IMR-90 (cell line): ENCODE measurements around the gene HMGCLL1. TPM values are rescaled to one million over a fixed set of nuclear protein-coding genes. Genes with fewer than 3 reads are reported as not detected.

ENCODE experiments used
- ATAC-seq: fragments of 200-7000 bp; cut with Tn5 transposase; 2 replicates; pipeline ENCODE4 v1.9.1; 2020; ENCODE audit warnings: low read depth, mild to moderate bottlenecking, moderate library complexity
- BruUV-seq: library from RNA; stranded (reverse); fragments of 400-500 nt; replicated peaks from 2 replicates; lab custom pipeline; 2021; lab: Mats Ljungman, UMichigan
- CTCF ChIA-PET: fragments of 300-600 bp; formaldehyde crosslinking; extraction: SDS; loops from one replicate; lab custom pipeline; 2021; ENCODE audit warnings: antibody characterized with exemption; lab: Yijun Ruan, JAX
- POLR2A ChIA-PET: fragments of 300-600 bp; sonication (Branson Sonifier 250); formaldehyde crosslinking; loops from one replicate; lab custom pipeline; 2022; ENCODE audit warnings: antibody characterized with exemption; ENCODE audit not compliant: unreplicated experiment; lab: Charles Lee
- DNase-seq: peaks from one replicate; pipeline ENCODE4 v3.0.0; 2013
- H2AFZ ChIP-seq: replicated peaks from 2 replicates; pipeline ENCODE3; 2013; ENCODE audit warnings: low read length, mild to moderate bottlenecking; ENCODE audit not compliant: poor library complexity
- H2AK5ac ChIP-seq: 2 replicates; pipeline ENCODE4 v1.6.1; 2013; ENCODE audit warnings: low read depth, low read length, inconsistent platforms
- H2AK9ac ChIP-seq: replicated peaks from 2 replicates; pipeline ENCODE3; 2013; ENCODE audit warnings: mild to moderate bottlenecking, low read depth, low read length, moderate library complexity; ENCODE audit not compliant: poor library complexity
- H2BK120ac ChIP-seq: 2 replicates; pipeline ENCODE4 v1.6.1; 2013; ENCODE audit warnings: low read depth, low read length, inconsistent platforms
- H2BK15ac ChIP-seq: 3 replicates; pipeline ENCODE4 v1.6.1; 2013; ENCODE audit warnings: low read depth, low read length, inconsistent platforms
- H2BK20ac ChIP-seq: 2 replicates; pipeline ENCODE4 v1.6.1; 2013; ENCODE audit warnings: low read depth, mild to moderate bottlenecking, inconsistent platforms, low read length, moderate library complexity
- H2BK5ac ChIP-seq: 2 replicates; pipeline ENCODE4 v1.6.1; 2013; ENCODE audit warnings: mild to moderate bottlenecking, low read depth, low read length, inconsistent platforms; ENCODE audit not compliant: poor library complexity, severe bottlenecking
- H3K14ac ChIP-seq: replicated peaks from 2 replicates; pipeline ENCODE4 v1.6.1; 2013; ENCODE audit warnings: low read depth, low read length, inconsistent platforms
- H3K18ac ChIP-seq: 2 replicates; pipeline ENCODE4 v1.6.1; 2013; ENCODE audit warnings: low read depth, low read length, control low read depth
- H3K23ac ChIP-seq: 2 replicates; pipeline ENCODE4 v1.6.1; 2013; ENCODE audit warnings: low read depth, low read length, inconsistent platforms
- H3K27ac ChIP-seq: 2 replicates; pipeline ENCODE4 v1.5.1; 2013; ENCODE audit warnings: mild to moderate bottlenecking, control low read depth, low read length; ENCODE audit not compliant: insufficient read depth
- H3K27me3 ChIP-seq: 2 replicates; pipeline ENCODE4 v1.6.1; 2013; ENCODE audit warnings: low read length; ENCODE audit not compliant: control insufficient read depth, insufficient read depth
- H3K36me3 ChIP-seq: 2 replicates; pipeline ENCODE4 v1.6.1; 2013; ENCODE audit warnings: low read length, mixed read lengths; ENCODE audit not compliant: control insufficient read depth, insufficient read depth
- H3K4ac ChIP-seq: 2 replicates; pipeline ENCODE4 v1.6.1; 2013; ENCODE audit warnings: low read depth, low read length, inconsistent platforms
- H3K4me1 ChIP-seq: 2 replicates; pipeline ENCODE4 v1.6.1; 2013; ENCODE audit warnings: low read length, mixed read lengths; ENCODE audit not compliant: control insufficient read depth, insufficient read depth
- H3K4me2 ChIP-seq: 2 replicates; pipeline ENCODE4 v1.6.1; 2013; ENCODE audit warnings: low read depth, mild to moderate bottlenecking, control low read depth, low read length, moderate library complexity
- H3K4me3 ChIP-seq: 2 replicates; pipeline ENCODE4 v1.5.1; 2013; ENCODE audit warnings: low read depth, mild to moderate bottlenecking, control low read depth, low read length, moderate library complexity; ENCODE audit not compliant: insufficient read depth
- H3K56ac ChIP-seq: 2 replicates; pipeline ENCODE4 v1.6.1; 2013; ENCODE audit warnings: low read length, inconsistent platforms; ENCODE audit not compliant: insufficient read depth; ENCODE audit errors: extremely low read depth
- H3K79me1 ChIP-seq, 2 experiments: 2 replicates each; pipeline ENCODE4 v1.6.1; 2013; ENCODE audit warnings: low read length in 2 of 2, inconsistent platforms in 1 of 2, low read depth in 1 of 2
- H3K9ac ChIP-seq: 2 replicates; pipeline ENCODE4 v1.6.1; 2013; ENCODE audit warnings: low read depth, low read length, control low read depth
- H3K9me1 ChIP-seq: 2 replicates; pipeline ENCODE4 v1.6.1; 2013; ENCODE audit warnings: low read length, inconsistent platforms; ENCODE audit not compliant: insufficient read depth
- H3K9me3 ChIP-seq: 2 replicates; pipeline ENCODE4 v1.6.1; 2013; ENCODE audit warnings: low read length; ENCODE audit not compliant: control insufficient read depth, insufficient read depth
- H4K20me1 ChIP-seq: 2 replicates; pipeline ENCODE4 v1.6.1; 2013; ENCODE audit warnings: low read length, inconsistent platforms; ENCODE audit not compliant: insufficient read depth
- H4K5ac ChIP-seq: 2 replicates; pipeline ENCODE4 v1.6.1; 2013; ENCODE audit warnings: mild to moderate bottlenecking, low read depth, low read length, control low read depth
- H4K8ac ChIP-seq, 2 experiments: 2 replicates each; pipeline ENCODE4 v1.6.1; 2013; ENCODE audit warnings: low read depth in 2 of 2, low read length in 2 of 2, control low read depth in 1 of 2, inconsistent platforms in 1 of 2
- H4K91ac ChIP-seq: 2 replicates; pipeline ENCODE4 v1.6.1; 2013; ENCODE audit warnings: low read depth, low read length, inconsistent platforms; ENCODE audit not compliant: insufficient read depth
- BHLHE40 ChIP-seq: fragments of 150-350 bp; IDR thresholded peaks from 2 replicates; pipeline ENCODE4 v1.6.1; 2016; ENCODE audit warnings: mild to moderate bottlenecking, low read depth, low read length
- CEBPB ChIP-seq: IDR thresholded peaks from 2 replicates; pipeline ENCODE4 v1.6.1; 2012; ENCODE audit warnings: low read depth, low read length, improper control_type of control experiment
- CHD1 ChIP-seq: IDR thresholded peaks from 2 replicates; pipeline ENCODE4 v1.6.1; 2012; ENCODE audit warnings: low read depth, low read length, improper control_type of control experiment
- CTCF ChIP-seq: conservative IDR thresholded peaks from 2 replicates; pipeline ENCODE4 v1.5.1; 2012; ENCODE audit warnings: mild to moderate bottlenecking, low read depth, low read length, improper control_type of control experiment
- FOS ChIP-seq: fragments of 150-350 bp; IDR thresholded peaks from 2 replicates; pipeline ENCODE4 v1.6.1; 2016; ENCODE audit warnings: low read depth, low read length
- MAFK ChIP-seq: IDR thresholded peaks from 2 replicates; pipeline ENCODE4 v1.6.1; 2012; ENCODE audit warnings: low read depth, low read length, improper control_type of control experiment
- MAZ ChIP-seq: IDR thresholded peaks from 2 replicates; pipeline ENCODE4 v1.6.1; 2012; ENCODE audit warnings: low read depth, mild to moderate bottlenecking, low read length, improper control_type of control experiment, moderate library complexity, borderline replicate concordance
- MXI1 ChIP-seq: IDR thresholded peaks from 2 replicates; pipeline ENCODE4 v1.6.1; 2012; ENCODE audit warnings: low read depth, mild to moderate bottlenecking, low read length, moderate library complexity, borderline replicate concordance
- NFE2L2 ChIP-seq: fragments of 150-350 bp; IDR thresholded peaks from 2 replicates; pipeline ENCODE4 v1.6.1; 2016; ENCODE audit warnings: low read depth, mild to moderate bottlenecking, low read length
- POLR2A ChIP-seq: IDR thresholded peaks from 2 replicates; pipeline ENCODE4 v1.6.1; 2012; ENCODE audit warnings: mild to moderate bottlenecking, low read depth, low read length
- RAD21 ChIP-seq: IDR thresholded peaks from 2 replicates; pipeline ENCODE4 v1.6.1; 2012; ENCODE audit warnings: low read length, improper control_type of control experiment
- RCOR1 ChIP-seq: IDR thresholded peaks from 2 replicates; pipeline ENCODE4 v1.6.1; 2012; ENCODE audit warnings: mild to moderate bottlenecking, low read length, improper control_type of control experiment; ENCODE audit not compliant: insufficient replicate concordance
- RFX5 ChIP-seq: IDR thresholded peaks from 2 replicates; pipeline ENCODE4 v1.8.0; 2012; ENCODE audit warnings: low read depth, mild to moderate bottlenecking, low read length, moderate library complexity
- SMC3 ChIP-seq: fragments of 150-350 bp; IDR thresholded peaks from 2 replicates; pipeline ENCODE4 v1.6.1; 2016; ENCODE audit warnings: low read depth, mild to moderate bottlenecking, antibody characterized with exemption, low read length, moderate library complexity
- WGBS, 2 experiments: methylation state at CpG; one replicate each; pipeline versions ENCODE4 v1.1.5 to v1.1.7; 2013; ENCODE audit warnings: missing lambda C conversion rate in 2 of 2; ENCODE audit not compliant: insufficient read length in 1 of 2; ENCODE audit errors: extremely low coverage in 2 of 2; 5-methylcytosine and 5-hydroxymethylcytosine counted together
- dilution Hi-C: fragments of 300-500 bp; cut with HindIII; formaldehyde crosslinking; loops from one replicate; pipeline ENCODE4 v1.14.3; 2018; ENCODE audit warnings: low sequenced_read_pairs; ENCODE audit not compliant: unreplicated experiment
- in situ Hi-C: fragments of 300-500 bp; cut with MboI; formaldehyde crosslinking; loops from 3 replicates; pipeline ENCODE4 v1.14.3; 2019; ENCODE audit warnings: low sequenced_read_pairs, inconsistent platforms, mixed read lengths
- intact Hi-C: fragments of 100-400 bp; cut with micrococcal nuclease; formaldehyde crosslinking; loops from 2 replicates; pipeline ENCODE4 v1.10.0; 2022
- polyA plus RNA-seq, 3 experiments: library from polyadenylated mRNA; depleted of rRNA; stranded (reverse); fragments of >200 nt; gene quantifications; 2 replicates each; pipeline ENCODE4 v1.2.3, GENCODE V29; 2012; ENCODE audit warnings: low replicate concordance in 1 of 3
- total RNA-seq: library from RNA; depleted of rRNA; stranded (reverse); fragments of >200 nt; gene quantifications from 2 replicates; pipeline ENCODE4 v1.2.3, GENCODE V29; 2012
- TF ChIP-seq, protein P1 (sequence below): fragments of 150-350 bp; IDR thresholded peaks from 2 replicates; pipeline ENCODE4 v1.6.1; 2017; ENCODE audit warnings: mild to moderate bottlenecking, antibody characterized with exemption, low read length, low read depth
- TF ChIP-seq, protein P2 (sequence below): fragments of 150-350 bp; IDR thresholded peaks from 2 replicates; pipeline ENCODE4 v1.6.1; 2016; ENCODE audit warnings: low read depth, mild to moderate bottlenecking, low read length, moderate library complexity, borderline replicate concordance

Gene HMGCLL1
- total and polyA plus RNA-seq, 2 of the 4 experiments (the other 2 are of a cell fraction), result 0.03 TPM; not detected in 1

- no CpG with 5 or more reads among the region's 2 CpGs for WGBS, 2 experiments
- no peaks in the 10 kb centered on the region for H3K4me1 ChIP-seq
- intact Hi-C loops, result no loop called here
- H2AFZ ChIP-seq, result peak overlapping the region; percentile 19
- H3K9me1 ChIP-seq, result no peaks in the 10 kb centered on the region
- no peaks in the 10 kb centered on the region for H4K20me1 ChIP-seq
- no peak overlapping the region for H2AK5ac ChIP-seq
- CTCF ChIA-PET, result no interaction called here
- POLR2A ChIA-PET, result no interaction called here
- no peaks in the 10 kb centered on the region for H3K36me3 ChIP-seq
- no peak overlapping the region for H3K56ac ChIP-seq
- no peak overlapping the region for H4K8ac ChIP-seq
- no peak overlapping the region; the same call in 1 of the 2 replicates for H3K14ac ChIP-seq
- H2BK15ac ChIP-seq, result no peak overlapping the region
- dilution Hi-C loops, result no loop called here
- H3K18ac ChIP-seq, result no peak overlapping the region
- no peak overlapping the region for H3K23ac ChIP-seq
- in situ Hi-C loops, result no loop called here
- BruUV-seq, result no TSS peak
- no peaks in the 10 kb centered on the region for H3K9me3 ChIP-seq
- H3K27ac ChIP-seq, result no peak overlapping the region
- TF ChIP-seq MXI1, result no peak
- no peak for TF ChIP-seq CHD1
- TF ChIP-seq RFX5, result no peak
- no peak for TF ChIP-seq SMC3
- no peak for TF ChIP-seq BHLHE40
- no peak for TF ChIP-seq RCOR1
- TF ChIP-seq RAD21, result no peak
- TF ChIP-seq, protein P1, sequence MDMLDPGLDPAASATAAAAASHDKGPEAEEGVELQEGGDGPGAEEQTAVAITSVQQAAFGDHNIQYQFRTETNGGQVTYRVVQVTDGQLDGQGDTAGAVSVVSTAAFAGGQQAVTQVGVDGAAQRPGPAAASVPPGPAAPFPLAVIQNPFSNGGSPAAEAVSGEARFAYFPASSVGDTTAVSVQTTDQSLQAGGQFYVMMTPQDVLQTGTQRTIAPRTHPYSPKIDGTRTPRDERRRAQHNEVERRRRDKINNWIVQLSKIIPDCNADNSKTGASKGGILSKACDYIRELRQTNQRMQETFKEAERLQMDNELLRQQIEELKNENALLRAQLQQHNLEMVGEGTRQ, result no peak
- no peak for TF ChIP-seq CEBPB
- TF ChIP-seq NFE2L2, result no peak
- TF ChIP-seq CTCF, result no peak
- TF ChIP-seq, protein P2, sequence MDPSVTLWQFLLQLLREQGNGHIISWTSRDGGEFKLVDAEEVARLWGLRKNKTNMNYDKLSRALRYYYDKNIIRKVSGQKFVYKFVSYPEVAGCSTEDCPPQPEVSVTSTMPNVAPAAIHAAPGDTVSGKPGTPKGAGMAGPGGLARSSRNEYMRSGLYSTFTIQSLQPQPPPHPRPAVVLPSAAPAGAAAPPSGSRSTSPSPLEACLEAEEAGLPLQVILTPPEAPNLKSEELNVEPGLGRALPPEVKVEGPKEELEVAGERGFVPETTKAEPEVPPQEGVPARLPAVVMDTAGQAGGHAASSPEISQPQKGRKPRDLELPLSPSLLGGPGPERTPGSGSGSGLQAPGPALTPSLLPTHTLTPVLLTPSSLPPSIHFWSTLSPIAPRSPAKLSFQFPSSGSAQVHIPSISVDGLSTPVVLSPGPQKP, result no peak
- TF ChIP-seq MAZ, result no peak
- no peak for TF ChIP-seq MAFK
- no peak for TF ChIP-seq FOS
- TF ChIP-seq POLR2A, result no peak
- no peaks in the 10 kb centered on the region for H3K79me1 ChIP-seq
- H2AK9ac ChIP-seq, result no peak overlapping the region
- no peak overlapping the region for H3K4ac ChIP-seq
- no peak overlapping the region for H3K4me3 ChIP-seq
- H4K5ac ChIP-seq, result no peak overlapping the region
- H3K9ac ChIP-seq, result no peak overlapping the region
- H2BK5ac ChIP-seq, result no peak overlapping the region
- no peaks in the 10 kb centered on the region for H3K27me3 ChIP-seq
- ATAC-seq (no peak), DNase-seq (no peak)
- no peak overlapping the region for H4K91ac ChIP-seq
- no peak overlapping the region for H2BK120ac ChIP-seq
- H2BK20ac ChIP-seq, result no peak overlapping the region
- H3K4me2 ChIP-seq, result no peak overlapping the region
Measured at GRCh38 chr6:55594442-55594841, 15.4 kb upstream of the HMGCLL1 start.
